K562 (cell line): ENCODE results near the gene PHF19. TPM values are rescaled to one million over a fixed set of nuclear protein-coding genes. Genes with fewer than 3 reads are reported as not detected.

Source experiments
- ASH1L ChIP-seq: fragments of 450-650 bp; IDR thresholded peaks from 2 replicates; pipeline ENCODE4 v1.6.1; 2018; ENCODE audit warnings: borderline replicate concordance, mild to moderate bottlenecking, low read depth; ENCODE audit not compliant: partially characterized antibody
- BRD4 ChIP-seq: fragments of 200-600 bp; sonication (generic); IDR thresholded peaks from 2 replicates; pipeline ENCODE4 v1.6.1; 2017; ENCODE audit warnings: inconsistent platforms
- CHD4 ChIP-seq: fragments of 200-600 bp; sonication (generic); IDR thresholded peaks from 3 replicates; pipeline ENCODE4 v1.6.1; 2012; ENCODE audit warnings: low read depth, mild to moderate bottlenecking, mixed read lengths, low read length, inconsistent platforms; ENCODE audit not compliant: insufficient read depth, insufficient replicate concordance, poor library complexity, severe bottlenecking
- FUS ChIP-seq: fragments of 200-400 bp; formaldehyde crosslinking; optimal IDR thresholded peaks from 2 replicates; pipeline ENCODE3; 2017; ENCODE audit warnings: low read depth, low read length
- GTF2A2 ChIP-seq: IDR thresholded peaks from 2 replicates; pipeline ENCODE4 v1.6.1; 2016; ENCODE audit warnings: mild to moderate bottlenecking, missing genetic modification characterization, missing compliant biosample characterization
- HMG20A ChIP-seq: fragments of 450-650 bp; formaldehyde crosslinking; conservative IDR thresholded peaks from 2 replicates; pipeline ENCODE4 v1.4.0; 2020; ENCODE audit warnings: mild to moderate bottlenecking, mixed read lengths
- MAX ChIP-seq: sonication (generic); formaldehyde crosslinking; IDR thresholded peaks from 2 replicates; pipeline ENCODE4 v1.9.0; 2022; ENCODE audit warnings: mild to moderate bottlenecking, missing genetic modification reagents
- MEIS2 ChIP-seq: fragments of 450-650 bp; IDR thresholded peaks from 2 replicates; pipeline ENCODE4 v1.6.1; 2014; ENCODE audit warnings: mild to moderate bottlenecking; ENCODE audit not compliant: partially characterized antibody
- PCBP1 ChIP-seq: fragments of 200-400 bp; formaldehyde crosslinking; IDR thresholded peaks from 2 replicates; pipeline ENCODE4 v1.6.1; 2018; ENCODE audit warnings: mild to moderate bottlenecking, low read depth, low read length; ENCODE audit not compliant: poor library complexity, severe bottlenecking
- PHB2 ChIP-seq: fragments of 450-650 bp; IDR thresholded peaks from 2 replicates; pipeline ENCODE4 v1.6.1; 2017; ENCODE audit warnings: low read depth
- PHF8 ChIP-seq: fragments of 200-600 bp; sonication (generic); IDR thresholded peaks from 2 replicates; pipeline ENCODE4 v1.6.1; 2012; ENCODE audit warnings: mixed run types, mild to moderate bottlenecking, inconsistent platforms, low read length, moderate library complexity, borderline replicate concordance
- POLR2B ChIP-seq: fragments of 450-650 bp; IDR thresholded peaks from 2 replicates; pipeline ENCODE4 v1.6.1; 2018; ENCODE audit warnings: low read depth; ENCODE audit not compliant: partially characterized antibody
- RBM14 ChIP-seq: fragments of 200-400 bp; formaldehyde crosslinking; IDR thresholded peaks from 2 replicates; pipeline ENCODE4 v1.6.1; 2018; ENCODE audit warnings: low read depth, mild to moderate bottlenecking, low read length, moderate library complexity, borderline replicate concordance; ENCODE audit not compliant: insufficient read depth
- SP2 ChIP-seq: IDR thresholded peaks from 2 replicates; pipeline ENCODE4 v1.6.1; 2011; ENCODE audit warnings: mild to moderate bottlenecking, low read depth, low read length, moderate library complexity; ENCODE audit not compliant: poor library complexity, severe bottlenecking; ENCODE audit errors: extremely low read depth
- STAT6 ChIP-seq: sonication (generic); formaldehyde crosslinking; IDR thresholded peaks from 2 replicates; pipeline ENCODE4 v1.8.1; 2023; ENCODE audit warnings: mild to moderate bottlenecking, missing genetic modification reagents
- TBL1XR1 ChIP-seq, 2 experiments: IDR thresholded peaks; 2 replicates each; pipeline ENCODE4 v1.6.1; 2012; ENCODE audit warnings: improper control_type of control experiment in 2 of 2, low read length in 2 of 2, mild to moderate bottlenecking in 1 of 2
- ZC3H11A ChIP-seq: IDR thresholded peaks from 2 replicates; pipeline ENCODE4 v1.6.1; 2012; ENCODE audit warnings: low read depth, low read length, improper control_type of control experiment
- ZFPM2 ChIP-seq: fragments of 250-450 bp; sonication (Bioruptor Pico); IDR thresholded peaks from 2 replicates; pipeline ENCODE4 v1.5.1; 2022; ENCODE audit warnings: mild to moderate bottlenecking
- ZNF384 ChIP-seq: IDR thresholded peaks from 2 replicates; pipeline ENCODE4 v1.6.1; 2012; ENCODE audit warnings: low read depth, low read length, improper control_type of control experiment
- ZNF395 ChIP-seq: fragments of 200-800 bp; sonication (Bioruptor generic); IDR thresholded peaks from 2 replicates; pipeline ENCODE4 v1.6.1; 2017; ENCODE audit warnings: missing genetic modification characterization, missing compliant biosample characterization
- ZNF511 ChIP-seq: sonication (generic); formaldehyde crosslinking; IDR thresholded peaks from 2 replicates; pipeline ENCODE4 v1.8.0; 2022; ENCODE audit warnings: mild to moderate bottlenecking, missing genetic modification reagents
- ZNF695 ChIP-seq: fragments of 450-650 bp; formaldehyde crosslinking; IDR thresholded peaks from 2 replicates; pipeline ENCODE4 v1.4.0; 2020; ENCODE audit warnings: mild to moderate bottlenecking, moderate library complexity
- ZSCAN29 ChIP-seq: fragments of 450-650 bp; IDR thresholded peaks from 2 replicates; pipeline ENCODE4 v1.6.1; 2017
- polyA plus RNA-seq, 8 experiments: library from polyadenylated mRNA; depleted of rRNA in 4 of 8; stranded (reverse) in 5 of 8; unstranded in 3 of 8; fragments of >200 nt; fragmentation: Nextera tagmentation in 2 of 8; fragmentation: Illumina TruSeq in 1 of 8; extraction: Ambion mirVana in 2 of 8; extraction: Trizol in 1 of 8; gene quantifications; 2 replicates each; pipeline versions ENCODE4 v1.2.1 to v1.2.3, GENCODE V29; 2011 to 2014; ENCODE audit warnings: inconsistent platforms in 1 of 8, missing spikeins in 1 of 8
- total RNA-seq, 7 experiments: library from RNA; depleted of rRNA in 6 of 7; stranded (reverse); fragments of >200 nt in 6 of 7; fragmentation: Illumina TruSeq in 2 of 7; extraction: Trizol in 2 of 7; gene quantifications; 2 replicates each; pipeline versions ENCODE4 v1.2.1 to v1.2.3, GENCODE V29; 2011 to 2021; ENCODE audit warnings: low replicate concordance in 1 of 7

Gene PHF19
- total and polyA plus RNA-seq, 9 of the 15 experiments (the other 6 are each of a cell fraction or from before 2014, with no cell fraction given) = 95.8 to 403 (median 255) TPM

GRCh38 chr9:120842685-120843485 is 34.1 kb downstream of the PHF19 start, which contains the start of gene PSMD5 (continued):
- peak; percentile 100 for TF ChIP-seq STAT6
- TF ChIP-seq CHD4 = peak; percentile 48
- no peak for TF ChIP-seq ZSCAN29
- no peak for TF ChIP-seq PHB2
- TF ChIP-seq ZNF384 = peak; percentile 45
- peak; percentile 76 to 80; a peak in 2 of 4 replicates for TF ChIP-seq TBL1XR1 (IDR thresholded peaks at IDR 0.05; ENCODE audit: low read length in 2 of 2)
- no peak for TF ChIP-seq MEIS2
- TF ChIP-seq MAX = no peak
- TF ChIP-seq ZNF511 = no peak
- TF ChIP-seq ZNF395 (CRISPR knock-in tag) = no peak
- TF ChIP-seq RBM14 = 0 out of 2 replicates have a peak, but pooled peaks have one; percentile 91
- 0 out of 2 replicates have a peak, but pooled peaks have one; percentile 64 for TF ChIP-seq GTF2A2 (tag)
- TF ChIP-seq FUS = no peak
- TF ChIP-seq HMG20A (CRISPR knock-in tag) = no peak
- 0 out of 2 replicates have a peak, but pooled peaks have one; percentile 73 for TF ChIP-seq ZC3H11A
- TF ChIP-seq ZFPM2 (CRISPR knock-in tag) = 0 out of 2 replicates have a peak, but pooled peaks have one; percentile 86
- no peak for TF ChIP-seq ASH1L
- TF ChIP-seq ZNF695 (CRISPR knock-in tag) = no peak
- TF ChIP-seq SP2 = no peak
- TF ChIP-seq POLR2B = no peak
- TF ChIP-seq PCBP1 = no peak
- TF ChIP-seq BRD4 = peak; percentile 97; the same call in 1 of the 2 replicates
- TF ChIP-seq PHF8 = peak; percentile 100
